RKO (cell line): ENCODE results near the gene NOM1.

Experiments
- DNase-seq: peaks from one replicate; pipeline ENCODE4 v3.0.0-alpha.2; 2016; ENCODE audit warnings: low spot score

The NOM1 gene

DNA sequence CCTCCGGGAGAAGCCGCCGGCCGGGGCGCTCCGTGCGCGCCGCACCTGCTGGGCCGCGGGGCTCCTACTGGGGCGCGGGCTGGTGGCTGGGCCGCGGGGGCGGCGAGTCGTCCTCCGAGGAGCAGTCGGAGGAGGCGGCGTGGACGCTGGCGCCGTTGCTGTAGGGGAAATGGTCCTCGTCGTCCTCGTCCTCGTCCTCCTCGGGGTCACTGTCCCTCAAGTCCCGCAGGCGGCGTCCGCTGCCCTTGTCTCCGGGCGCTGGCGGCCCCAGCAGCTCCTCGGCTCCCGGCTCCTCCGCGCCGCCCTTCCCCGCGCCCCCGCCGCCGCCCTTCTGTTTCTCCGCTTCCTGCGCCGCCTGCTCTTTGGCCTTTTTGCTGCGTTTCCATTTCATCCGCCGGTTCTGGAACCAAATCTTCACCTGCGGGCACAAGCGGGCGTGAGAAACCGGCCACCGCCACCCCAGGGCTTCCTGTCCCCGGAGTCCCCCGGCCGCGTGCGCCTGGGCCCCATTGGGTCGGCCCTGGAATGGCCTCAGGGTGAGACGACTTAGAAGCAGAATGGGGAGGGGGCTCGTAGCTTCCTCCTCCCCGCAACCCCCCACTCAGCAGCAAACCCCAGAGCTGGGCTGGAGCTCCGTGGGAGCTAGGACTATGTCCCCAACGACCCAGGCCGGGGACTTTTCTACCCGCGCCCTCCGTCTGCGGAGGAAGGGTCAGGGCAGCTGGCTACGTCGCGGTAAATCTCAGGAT, 56.1 kb downstream of the NOM1 start:
- no peak for DNase-seq

DNA sequence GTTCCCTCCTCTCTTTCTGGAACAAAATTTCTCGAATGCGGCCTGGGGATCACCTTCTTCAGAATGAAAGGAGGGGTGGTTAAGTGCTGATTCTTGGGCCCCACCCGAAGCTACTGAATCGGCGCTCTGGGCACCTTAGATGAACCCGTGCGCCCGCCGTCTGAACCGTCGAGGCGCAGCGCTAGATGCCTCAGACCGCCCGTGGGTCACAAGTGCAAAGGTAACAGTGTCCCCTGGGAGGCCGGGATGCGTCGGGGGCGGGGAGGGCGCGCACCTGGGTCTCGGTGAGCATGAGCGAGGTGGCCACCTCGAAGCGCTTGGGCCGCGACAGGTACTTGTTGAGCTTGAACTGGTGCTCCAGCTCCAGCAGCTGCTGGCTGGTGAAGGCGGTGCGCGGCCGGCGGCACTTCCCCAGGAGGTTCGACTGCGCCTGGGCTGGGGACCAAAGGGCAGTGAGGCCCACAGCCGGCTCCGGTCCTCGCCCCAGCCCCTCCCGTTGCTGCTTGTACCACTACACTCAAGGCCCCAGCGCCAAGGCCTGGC, 56.8 kb downstream of the NOM1 start:
- DNase-seq = no peak

DNA sequence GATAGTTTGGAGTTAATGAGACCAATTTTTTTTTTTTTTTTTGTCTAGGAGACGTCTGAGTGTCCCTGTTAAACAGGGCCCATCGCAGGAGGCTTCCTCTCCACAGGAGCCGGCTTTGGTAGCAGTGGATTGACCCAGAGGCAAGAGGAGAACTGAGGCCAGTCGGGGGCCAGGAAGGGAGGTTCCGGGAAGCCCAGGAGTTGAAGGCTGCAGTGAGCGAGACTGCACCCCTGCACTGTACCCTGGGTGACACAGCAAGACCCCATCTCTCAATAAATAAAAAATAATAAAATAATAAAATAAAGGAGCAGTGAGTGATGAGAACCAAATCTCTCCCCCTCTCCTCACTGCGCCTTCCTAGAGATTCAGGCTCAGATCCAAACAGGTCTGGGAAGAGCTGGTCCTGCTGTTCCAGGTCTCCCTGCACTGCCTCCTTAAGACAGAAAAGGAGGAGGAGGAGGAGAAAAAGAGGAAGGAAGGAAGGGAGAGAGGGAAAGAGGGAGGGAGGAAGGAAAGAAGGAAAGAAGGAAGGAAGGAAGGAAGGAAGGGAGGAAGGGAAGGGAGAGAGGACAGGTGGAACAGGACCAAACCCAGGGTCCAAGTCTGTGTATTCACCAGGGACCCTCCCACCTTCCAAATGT, 57.4 kb downstream of the NOM1 start:
- DNase-seq = no peak

DNA sequence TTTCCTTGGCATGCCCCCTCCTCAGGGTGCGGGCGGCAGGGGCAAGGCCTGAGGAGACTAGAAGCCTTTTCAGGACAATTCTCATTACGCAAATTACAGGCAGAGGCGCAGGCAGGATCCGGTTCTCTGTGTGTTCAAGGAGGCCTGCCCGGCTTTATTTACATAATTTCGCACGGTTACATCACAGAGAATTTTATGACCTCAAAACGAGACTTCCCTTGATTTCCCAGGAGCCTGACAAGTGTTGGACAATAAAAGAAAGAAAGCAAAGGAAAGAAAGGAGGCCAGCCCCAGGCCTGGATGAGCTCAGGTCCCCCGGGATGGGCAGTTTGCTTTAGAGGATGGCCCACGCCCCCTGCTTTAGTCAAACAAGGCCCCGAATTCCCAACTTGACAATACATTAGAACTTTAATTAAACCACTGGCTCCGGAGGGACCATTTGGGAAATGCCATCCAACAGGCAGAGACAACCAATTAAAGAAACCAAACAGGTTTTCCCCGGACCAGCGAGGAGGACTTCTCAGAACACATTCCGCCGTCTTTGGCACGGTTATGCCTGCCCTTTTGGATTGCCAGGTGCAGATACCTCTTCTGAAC, 58.1 kb downstream of the NOM1 start:
- peak; percentile 31 for DNase-seq

DNA sequence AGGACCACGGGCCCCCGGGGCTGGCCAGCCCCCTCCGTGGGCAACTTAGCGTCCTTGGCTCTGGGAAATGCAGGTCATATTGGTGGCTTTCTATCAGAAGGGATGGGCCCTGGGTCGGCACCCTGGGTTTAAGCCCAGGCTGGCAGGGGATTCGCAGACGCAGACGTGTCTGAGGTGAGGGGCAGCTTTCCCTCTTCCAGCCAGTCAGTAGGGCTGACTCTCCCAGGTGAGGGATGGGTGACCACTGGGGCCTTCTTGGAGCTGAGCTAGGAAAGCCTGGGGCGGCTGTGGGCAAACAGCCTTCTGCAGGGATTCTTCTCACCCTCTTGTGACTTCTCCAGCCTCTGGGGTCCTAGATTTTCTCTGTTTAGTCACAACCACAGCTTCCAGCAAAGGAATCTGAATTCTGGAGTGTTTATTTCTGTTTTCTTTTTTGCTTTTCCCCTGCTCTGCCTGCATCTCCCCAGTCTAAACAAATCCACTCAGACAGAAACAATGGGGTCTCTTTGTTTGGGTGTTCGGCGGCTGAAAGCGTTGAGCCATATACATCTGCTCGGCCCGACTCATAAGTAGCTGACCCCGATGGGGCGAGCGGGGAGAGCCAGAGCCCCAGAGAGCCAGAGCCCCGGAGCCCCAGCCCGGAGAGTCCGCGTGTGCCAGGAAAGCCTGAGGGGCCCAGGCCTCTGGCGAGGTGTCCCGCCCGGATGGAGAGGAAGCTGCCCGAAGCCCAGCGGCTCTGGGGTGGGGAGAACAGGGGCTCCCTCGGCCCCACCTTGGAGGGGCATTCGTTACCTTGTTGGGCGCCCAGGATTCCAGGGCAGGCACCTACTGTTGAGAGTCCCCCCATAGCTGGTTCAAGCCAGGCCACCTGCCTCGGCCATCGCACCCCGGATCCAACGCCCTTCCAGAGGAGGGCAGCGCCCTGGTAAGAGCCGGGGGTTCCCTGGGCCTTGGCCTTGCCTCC, 59.0 kb downstream of the NOM1 start:
- DNase-seq = peak; percentile 46

DNA sequence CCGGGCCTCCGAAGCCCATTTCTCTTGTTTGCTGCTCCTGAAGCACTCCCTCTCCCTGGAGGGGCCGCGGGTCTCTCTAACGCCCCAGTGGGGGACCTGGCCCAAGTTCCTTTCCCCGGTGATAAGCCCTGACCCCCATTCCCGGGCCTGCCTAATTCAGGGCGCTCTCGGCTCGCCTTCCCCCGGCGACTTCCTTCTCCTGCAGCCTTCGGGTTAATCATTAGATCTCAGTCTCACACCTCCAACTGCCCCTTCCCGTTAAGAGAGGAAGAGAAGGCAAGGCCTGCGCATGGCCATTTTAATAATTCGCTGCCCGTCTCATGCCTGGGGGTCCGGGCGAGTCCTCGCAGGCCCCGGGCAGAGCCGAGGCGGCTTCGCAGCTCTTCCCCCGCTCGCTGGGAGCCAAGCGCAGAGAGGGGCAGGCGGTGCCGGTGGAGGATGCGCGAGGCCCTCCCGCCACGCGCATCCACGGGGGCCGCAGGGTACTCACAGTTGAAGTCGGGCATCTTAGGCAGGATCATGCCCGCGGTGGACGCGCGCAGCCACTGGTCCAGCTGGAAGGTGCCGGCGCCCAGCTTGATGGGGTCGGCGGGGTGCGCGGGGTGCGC, 59.8 kb downstream of the NOM1 start:
- peak; percentile 70 for DNase-seq

DNA sequence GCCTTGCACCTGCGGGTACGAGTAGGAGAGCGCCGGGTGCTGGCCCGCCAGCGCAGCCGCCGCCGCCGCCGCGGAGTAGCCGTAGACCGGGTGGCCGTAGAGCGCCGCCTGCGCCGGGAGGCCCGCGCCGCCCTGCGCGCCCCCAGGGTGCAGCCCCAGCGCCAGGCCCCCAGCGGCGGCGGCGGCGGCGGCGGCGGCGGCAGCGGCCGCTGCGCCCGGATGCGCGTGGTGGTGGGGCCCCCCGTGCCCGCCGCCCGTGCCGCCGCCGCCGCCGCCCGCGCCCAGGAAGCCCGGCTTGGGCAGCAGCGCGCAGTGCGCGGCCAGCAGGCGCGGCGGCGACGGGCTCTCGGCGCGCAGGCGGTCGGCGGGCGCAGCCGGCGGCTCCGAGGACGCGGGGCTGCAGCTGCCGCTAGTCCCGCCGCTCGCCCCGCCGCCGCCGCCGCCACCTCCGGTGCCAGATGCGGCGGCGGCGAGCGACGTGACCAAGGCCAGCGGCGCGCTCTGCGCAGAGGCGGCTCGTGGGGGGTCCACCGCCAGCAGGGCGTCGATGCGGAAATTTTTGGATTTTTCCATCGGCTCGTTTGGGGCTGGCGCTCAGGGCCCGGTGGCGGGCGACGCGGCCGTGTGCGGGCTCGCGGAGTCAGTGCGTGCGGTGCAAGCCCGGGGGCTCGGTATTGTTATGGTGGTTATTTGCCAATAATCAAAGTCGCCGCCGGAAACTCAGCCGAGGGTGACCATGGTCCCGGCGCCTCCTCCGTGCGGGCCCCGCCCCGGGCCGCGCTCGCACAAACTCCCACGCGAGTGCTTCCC, 60.5 kb downstream of the NOM1 start:
- peak; percentile 40 for DNase-seq

DNA sequence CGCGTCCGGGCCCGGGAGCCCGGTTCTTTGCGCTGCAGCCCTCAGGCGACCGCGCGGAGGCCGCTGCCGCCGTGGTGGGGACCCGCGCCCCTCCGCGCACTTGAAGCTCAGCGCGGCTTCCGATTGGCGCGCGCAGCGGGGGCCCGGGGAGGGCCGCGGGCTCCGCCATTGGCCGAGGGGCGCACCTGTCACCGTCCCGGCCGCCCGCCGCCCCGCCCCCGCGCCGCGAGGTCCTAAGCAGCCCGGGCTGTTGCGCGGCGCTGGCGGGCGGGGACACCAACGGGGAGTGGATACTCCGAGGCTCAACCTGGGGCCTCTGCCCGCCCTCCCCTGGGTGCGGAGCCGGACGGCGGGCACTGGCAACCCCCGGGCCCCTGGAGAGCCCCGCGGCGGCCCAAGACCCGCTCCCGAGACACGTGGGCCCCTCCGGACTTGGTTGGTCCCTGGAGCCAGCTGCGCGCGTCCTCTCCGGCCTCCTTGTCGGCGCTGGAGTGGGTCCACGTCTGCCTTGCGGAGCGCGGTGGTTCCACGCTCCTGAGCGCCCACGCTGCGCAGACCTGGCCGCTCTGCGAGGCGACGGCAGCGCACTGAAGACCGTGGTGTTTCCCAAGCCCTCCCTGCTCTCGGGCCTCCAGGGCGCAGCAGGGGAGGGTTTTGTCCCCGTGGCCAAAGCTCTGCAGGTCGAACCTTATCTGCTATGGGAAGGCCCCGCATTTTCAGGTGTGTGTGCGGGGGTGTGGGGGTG, 61.2 kb downstream of the NOM1 start, which contains the start of gene MNX1:
TSS of gene MNX1 (minus strand) at position 76 of the 745 bp plus-strand sequence. CDS start 313 bp downstream, outside the sequence.
- peak; percentile 93 for DNase-seq

DNA sequence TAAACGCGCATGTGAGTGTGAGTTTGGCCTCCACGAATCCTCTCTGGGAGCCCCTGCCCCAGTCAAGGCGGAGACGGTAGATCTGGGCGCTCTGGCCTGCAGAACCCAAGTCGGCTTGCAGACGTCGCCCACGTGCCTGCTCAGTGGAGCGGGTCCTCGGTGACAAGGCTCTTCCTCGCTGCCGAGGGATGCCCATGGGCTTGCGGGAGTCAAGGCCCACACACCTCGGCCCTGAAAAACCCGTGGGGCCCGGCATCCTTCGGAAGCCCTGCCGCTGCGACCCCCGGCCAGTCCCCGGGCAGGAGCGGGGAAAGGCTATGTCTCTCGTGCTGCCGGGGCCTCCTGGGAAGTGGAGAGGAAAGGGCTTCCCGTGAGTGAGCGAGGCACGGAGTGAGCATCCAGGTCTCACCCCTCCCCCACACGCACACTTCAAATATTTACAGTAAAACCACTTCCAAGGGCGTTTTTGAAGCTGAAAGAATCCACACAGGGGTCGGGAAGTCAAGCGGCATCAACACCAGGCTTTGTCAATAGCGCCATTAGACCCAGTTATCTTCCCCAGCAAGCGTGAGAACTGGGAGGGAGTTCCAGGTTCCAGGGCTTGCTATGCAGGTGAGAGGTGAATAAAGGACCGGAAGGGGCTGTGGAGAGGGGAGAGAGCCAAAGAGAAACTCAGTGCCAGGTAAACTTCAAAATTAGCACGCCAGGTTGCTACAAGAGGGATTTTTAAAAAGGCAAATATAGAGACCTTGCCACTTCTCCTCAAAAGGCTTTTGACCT, 62.0 kb downstream of the NOM1 start:
- peak; percentile 70 for DNase-seq

DNA sequence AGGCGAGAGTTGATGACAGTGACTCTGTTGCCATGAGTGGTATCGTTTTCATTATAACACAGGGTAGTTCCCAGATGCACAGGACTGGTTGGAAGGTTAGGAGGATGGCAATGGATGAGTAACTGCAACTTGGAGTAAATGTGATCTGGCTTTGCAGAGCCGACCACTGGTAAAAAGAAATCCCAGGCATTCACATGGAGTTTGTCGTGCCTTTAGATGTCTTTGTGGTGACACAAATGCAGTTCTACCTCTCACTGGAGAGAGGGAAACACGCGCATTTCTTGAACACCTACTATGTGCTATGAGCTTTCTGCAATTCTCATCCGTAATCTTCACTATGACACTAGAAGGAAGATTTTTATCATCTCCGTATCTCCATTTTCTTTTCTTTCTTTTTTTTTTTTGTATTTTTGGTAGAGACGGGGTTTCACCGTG, 62.6 kb downstream of the NOM1 start:
- peak; percentile 47 for DNase-seq

DNA sequence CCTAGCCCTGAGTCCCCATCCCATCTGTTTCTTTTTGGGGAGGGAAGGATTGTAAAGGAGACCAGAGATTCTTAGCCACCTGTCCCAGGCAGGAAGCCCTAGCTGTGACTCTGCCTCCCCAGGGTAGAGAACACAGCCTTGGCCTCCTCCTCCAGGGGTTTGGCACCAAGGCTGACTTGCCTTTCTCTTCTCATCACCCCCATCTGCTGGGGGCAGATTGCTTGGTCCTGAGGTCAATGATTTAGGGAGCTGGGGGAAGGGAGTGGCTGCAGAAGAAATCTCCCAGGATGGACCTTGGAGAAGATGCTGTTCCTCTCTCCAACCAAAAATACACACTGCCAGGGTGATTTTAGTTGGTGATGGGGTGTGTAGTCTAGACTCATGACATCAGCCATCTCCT, 63.6 kb downstream of the NOM1 start:
- DNase-seq = no peak

DNA sequence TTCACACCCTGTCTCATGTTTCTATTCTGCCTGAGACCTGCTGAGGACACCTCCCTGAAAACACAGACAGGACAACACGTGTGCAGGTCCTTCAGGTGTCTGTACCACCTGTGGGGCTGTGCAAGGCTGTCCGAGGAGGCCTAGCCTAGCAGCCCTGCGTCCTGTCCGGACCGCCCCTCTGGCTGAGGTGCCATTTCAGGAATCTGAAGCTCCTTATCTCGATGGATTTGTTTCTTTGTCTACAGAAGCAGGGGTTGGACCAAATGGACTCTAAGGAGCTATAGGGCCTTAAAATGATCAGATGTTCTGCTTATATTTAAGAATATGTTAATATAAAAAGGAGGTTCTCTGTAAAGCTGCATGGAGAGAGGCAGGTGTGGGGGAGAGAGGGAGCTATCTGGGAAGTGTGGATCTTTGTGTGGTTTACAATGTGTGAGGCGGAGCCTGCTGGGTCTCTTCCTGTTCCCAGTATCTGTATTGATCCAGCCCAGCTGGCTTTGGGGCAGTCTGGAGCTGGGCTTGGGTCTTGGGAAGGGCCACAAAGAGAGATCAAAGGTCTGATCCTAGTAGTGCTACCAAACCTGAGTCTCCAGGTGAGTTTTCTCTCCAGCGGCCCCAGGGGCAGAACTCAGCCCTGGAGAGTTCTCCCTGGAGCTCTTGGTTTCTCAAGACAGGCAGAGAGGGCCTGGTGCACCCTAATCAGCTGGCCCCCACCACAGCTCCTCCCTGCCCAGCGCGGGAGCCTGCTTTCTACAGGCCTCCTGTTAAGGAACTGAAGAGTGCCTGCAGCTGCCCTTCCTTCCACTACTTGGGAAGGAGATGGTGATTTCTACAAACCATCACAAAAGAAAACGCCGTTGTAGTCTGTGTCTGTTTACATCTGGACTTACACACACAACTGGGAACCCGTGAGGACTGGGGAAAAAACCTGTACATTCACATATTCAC, 64.4 kb downstream of the NOM1 start:
- no peak for DNase-seq

DNA sequence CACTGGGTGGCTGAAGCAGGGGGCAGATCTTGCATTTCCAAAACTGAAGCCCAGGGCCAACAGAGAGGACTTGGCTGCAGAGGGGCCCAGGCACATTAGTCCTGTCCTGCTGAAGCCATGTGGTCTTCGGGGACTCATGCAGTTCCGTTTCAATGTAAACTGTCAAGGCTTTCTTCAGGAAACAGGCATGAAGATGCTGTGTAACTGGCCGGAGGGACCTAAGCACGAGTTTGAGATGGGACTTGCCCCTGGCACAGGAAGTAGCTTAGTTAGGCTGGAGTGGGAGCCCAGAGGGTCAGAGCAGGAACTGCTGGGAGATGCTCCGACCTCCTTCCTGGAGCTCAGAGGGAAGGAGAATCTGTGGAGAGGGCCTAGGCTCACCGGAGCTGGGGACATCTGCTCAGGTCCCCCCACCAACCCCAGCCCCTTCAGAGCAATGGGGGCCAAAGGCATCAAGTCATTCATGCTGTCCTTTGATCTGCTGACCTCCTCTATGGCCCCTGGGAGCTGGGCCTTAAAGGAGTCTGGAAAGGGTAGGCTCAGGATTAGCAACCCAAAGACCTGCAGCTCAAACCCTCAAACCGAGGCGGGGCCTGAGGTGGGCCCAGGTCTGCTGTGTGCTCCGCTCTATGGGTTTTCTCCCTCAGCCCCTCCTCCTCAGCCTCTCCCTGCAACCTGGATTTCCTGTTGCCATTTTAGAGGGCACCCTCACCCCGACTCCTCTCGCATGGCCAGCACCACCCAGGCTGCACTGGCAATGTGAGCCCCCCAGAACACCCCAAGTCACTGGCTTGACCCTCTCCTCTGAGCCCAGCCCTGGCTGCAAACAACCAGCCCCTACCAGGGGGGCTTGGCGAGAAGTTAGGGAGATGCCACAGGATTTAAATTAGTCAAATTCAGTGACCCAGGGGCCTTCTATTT, 65.4 kb downstream of the NOM1 start:
- no peak for DNase-seq

DNA sequence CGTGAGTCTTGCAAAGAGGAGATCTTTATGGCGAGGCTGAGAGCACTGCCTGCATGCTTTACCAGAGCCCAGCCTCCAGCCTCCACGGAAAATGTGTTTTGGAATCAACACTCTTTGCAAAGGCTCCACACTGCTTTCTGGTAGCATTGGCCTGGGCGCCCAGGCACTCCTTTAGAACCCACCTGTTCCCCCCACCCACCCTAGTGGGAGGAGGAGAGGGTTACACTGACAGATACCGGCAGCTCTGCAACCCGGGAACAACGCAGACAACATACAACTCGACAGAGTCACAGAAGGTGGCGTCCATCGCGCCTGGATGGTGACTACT, 66.5 kb downstream of the NOM1 start:
- DNase-seq = no peak

DNA sequence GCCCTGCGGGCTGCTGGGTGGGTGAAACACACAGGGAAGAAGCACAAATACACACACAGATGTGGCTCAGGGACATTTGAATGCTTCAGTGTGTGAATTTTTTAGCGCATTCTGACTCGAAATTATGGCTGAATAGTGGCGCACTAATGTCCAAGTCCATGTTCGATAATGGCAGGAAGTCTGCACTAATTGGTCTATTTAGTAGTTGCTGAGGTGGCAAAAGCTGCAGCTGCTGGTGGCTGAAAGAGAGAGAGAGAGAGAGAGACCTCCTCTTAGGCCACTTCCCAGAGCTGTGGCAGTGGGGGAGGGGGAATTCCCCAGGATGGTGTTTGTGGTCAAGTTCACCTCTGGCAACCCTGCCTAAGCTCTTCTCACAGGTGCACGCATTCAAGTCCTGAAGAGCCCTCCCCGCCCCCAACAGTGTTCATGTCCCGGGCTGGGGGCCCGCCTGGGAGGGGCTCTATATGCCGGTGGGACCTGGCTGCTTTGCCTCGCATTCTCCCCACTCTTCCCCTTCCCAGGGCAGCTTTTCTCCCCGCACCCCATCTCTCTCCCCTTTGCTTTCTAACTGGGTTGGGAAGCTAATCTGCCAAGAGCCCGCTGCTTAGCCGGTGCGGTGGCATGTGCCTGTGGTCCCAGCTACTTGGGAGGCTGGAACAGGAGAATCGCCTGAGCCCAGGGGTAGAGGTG, 67.0 kb downstream of the NOM1 start:
- DNase-seq = no peak

DNA sequence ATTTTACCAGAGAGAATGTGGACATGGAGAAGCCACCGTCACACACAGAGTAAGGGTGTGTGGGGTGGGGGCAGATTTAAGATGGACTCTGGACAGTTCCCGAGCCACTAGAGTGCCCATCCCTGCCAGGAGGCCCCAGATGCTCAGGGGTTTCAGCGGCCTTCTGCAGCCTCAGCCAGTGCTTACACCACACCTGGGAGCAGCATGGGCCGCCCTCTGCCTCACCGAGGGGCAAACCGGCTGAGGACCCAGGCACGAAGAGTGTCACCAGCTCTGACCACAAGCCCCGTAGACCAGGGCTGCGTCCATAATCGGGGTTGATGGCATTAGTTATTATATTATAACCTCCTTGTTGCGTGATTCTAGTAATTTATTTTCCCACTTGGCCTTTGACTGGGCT, 67.6 kb downstream of the NOM1 start:
- DNase-seq = no peak
